Activated CD4-positive, alpha-beta memory T cell treated with anti-CD3 and anti-CD28 coated beads, Interleukin-2, amount 10 ng/mL, durations not matched to agents 7 days and 5 days (primary cell): ENCODE results near the gene EXOC4. TPM values are rescaled to one million over a fixed set of nuclear protein-coding genes. Genes with fewer than 3 reads are reported as not detected.

Experiments
- CTCF ChIA-PET: fragments of 350-600 bp; sonication (Branson Sonifier 250); formaldehyde crosslinking; loops from one replicate; lab custom pipeline; 2021; ENCODE audit warnings: antibody characterized with exemption, inconsistent platforms; lab: Charles Lee
- POLR2A ChIA-PET: fragments of 350-600 bp; sonication (Branson Sonifier 250); formaldehyde crosslinking; loops from one replicate; lab custom pipeline; 2021; ENCODE audit warnings: antibody characterized with exemption; lab: Charles Lee
- DNase-seq: peaks from one replicate; pipeline ENCODE4 v3.0.0-alpha.2; 2020
- H3K27ac Mint-ChIP-seq: one replicate; pipeline ENCODE4 v1.8.0; 2021; ENCODE audit warnings: mild to moderate bottlenecking, mixed read lengths
- H3K27me3 Mint-ChIP-seq: one replicate; pipeline ENCODE4 v1.8.0; 2021; ENCODE audit warnings: mixed read lengths
- H3K36me3 Mint-ChIP-seq: one replicate; pipeline ENCODE4 v1.8.0; 2021; ENCODE audit warnings: low read depth, mixed read lengths
- H3K4me1 Mint-ChIP-seq: one replicate; pipeline ENCODE4 v1.8.0; 2021; ENCODE audit warnings: mixed read lengths
- H3K4me3 Mint-ChIP-seq: one replicate; pipeline ENCODE4 v1.8.0; 2021; ENCODE audit warnings: mild to moderate bottlenecking, mixed read lengths
- H3K9me3 Mint-ChIP-seq: one replicate; pipeline ENCODE4 v1.8.0; 2021; ENCODE audit warnings: mixed read lengths
- total RNA-seq, 2 experiments: library from RNA; stranded (reverse); gene quantifications; one replicate each; pipeline ENCODE4 v1.2.3, GENCODE V29; 2021

EXOC4 gene
- total RNA-seq, 2 experiments from 2014 or later: 70.1 to 71.1 TPM

DNA sequence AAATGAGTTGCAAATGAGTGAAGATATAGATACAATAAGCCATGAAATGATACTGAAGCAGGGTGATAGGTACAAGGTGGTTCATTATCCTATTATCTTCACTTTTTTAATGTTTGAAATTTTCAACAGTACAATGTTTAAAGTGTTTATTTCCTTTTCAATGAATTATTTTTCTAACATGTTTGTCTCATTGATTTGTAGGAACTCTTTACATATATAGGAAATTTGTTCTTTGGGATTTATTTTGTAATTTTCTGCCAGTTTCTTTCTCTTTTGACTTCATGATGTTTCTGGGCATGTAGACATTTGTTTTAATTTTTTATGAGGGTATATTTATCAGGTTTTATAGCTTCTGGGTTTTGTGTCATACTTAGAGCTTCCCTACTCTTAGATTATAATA, 108.9 kb downstream of the EXOC4 start:
- POLR2A ChIA-PET: no interaction called here

DNA sequence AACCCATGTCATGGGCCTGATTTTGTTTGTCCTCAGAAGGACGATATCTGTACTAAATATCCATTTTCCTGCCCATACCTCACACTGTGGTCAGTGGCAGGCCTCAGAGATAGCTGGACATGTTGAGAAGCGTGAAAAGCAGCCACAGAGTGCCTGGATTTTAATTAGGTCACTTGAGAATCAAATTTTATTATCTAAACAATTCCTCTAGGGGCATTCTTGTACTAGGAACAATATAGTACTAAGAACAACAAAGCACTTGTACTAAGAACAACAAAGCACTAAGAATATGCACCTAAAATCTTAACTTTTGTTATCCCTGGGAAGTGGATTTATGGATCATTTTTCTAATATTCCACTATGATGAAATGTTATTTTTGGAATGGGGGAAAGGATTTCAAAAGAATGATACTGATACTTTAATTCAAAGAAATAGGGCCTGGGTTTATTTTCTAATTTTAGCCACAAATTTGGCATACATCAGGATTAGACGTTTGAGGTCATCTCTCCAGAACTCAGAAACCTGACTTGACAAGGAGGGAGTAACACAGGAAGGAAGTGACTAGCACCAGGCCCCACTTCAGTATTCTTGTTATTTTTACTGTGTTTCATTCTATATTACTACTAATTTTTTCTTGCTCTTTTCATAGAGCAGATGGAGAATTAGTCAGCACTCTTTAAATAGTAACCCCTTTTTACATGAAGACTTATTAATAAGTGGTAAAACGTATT, 112.2 kb downstream of the EXOC4 start:
- Mint-ChIP-seq H3K4me3 (no peak overlapping the region), H3K36me3 (peaks cover 9% of the 10 kb centered on the region), H3K27me3 (no peaks in the 10 kb centered on the region)

More for the DNA sequence above, 108.9 kb downstream of the EXOC4 start:
- Mint-ChIP-seq H3K36me3 (peaks cover 10% of the 10 kb centered on the region), H3K4me3 (no peak overlapping the region), H3K27me3 (no peaks in the 10 kb centered on the region), H3K4me1 (peaks cover 10% of the 10 kb centered on the region), H3K27ac (no peak overlapping the region), H3K9me3 (no peaks in the 10 kb centered on the region)
- CTCF ChIA-PET: no interaction called here
- DNase-seq: no peak

DNA sequence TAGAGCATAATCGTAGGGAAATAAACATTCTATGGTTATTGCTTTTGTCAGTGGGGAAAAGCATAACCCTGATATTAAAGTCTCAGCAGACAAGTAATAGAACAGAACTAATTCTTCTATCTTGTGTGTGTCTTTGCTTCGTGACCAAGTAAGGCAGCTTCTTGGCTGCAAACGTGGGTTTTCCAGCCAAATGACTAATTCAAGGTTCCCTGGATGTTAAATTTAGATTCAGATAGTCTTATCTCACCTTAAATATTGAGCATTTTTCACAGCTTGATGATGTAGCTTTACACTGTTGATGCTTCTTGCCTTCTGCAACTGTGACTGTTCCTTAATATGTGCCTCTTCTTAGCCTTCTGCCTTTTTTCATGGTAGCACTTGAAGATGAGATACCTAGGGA, 113.0 kb downstream of the EXOC4 start:
- H3K27me3 Mint-ChIP-seq: no peaks in the 10 kb centered on the region
- ChIA-PET CTCF (no interaction called here), POLR2A (no interaction called here)
- peaks cover 6% of the 10 kb centered on the region for H3K36me3 Mint-ChIP-seq
- H3K4me3 Mint-ChIP-seq: no peak overlapping the region
- peaks cover 10% of the 10 kb centered on the region for H3K4me1 Mint-ChIP-seq
- no peak for DNase-seq
- H3K9me3 Mint-ChIP-seq: no peaks in the 10 kb centered on the region
- no peak overlapping the region for H3K27ac Mint-ChIP-seq

More for the DNA sequence above, 112.2 kb downstream of the EXOC4 start:
- ChIA-PET CTCF (interaction anchor here (0.6 kb wide), 1 partner anchor 109 kb away, joined by 3 read pairs; no protein-coding TSS in a partner anchor), POLR2A (no interaction called here)
- Mint-ChIP-seq H3K4me1 (peaks cover 10% of the 10 kb centered on the region), H3K27ac (no peak overlapping the region), H3K9me3 (no peaks in the 10 kb centered on the region)
- no peak for DNase-seq

DNA sequence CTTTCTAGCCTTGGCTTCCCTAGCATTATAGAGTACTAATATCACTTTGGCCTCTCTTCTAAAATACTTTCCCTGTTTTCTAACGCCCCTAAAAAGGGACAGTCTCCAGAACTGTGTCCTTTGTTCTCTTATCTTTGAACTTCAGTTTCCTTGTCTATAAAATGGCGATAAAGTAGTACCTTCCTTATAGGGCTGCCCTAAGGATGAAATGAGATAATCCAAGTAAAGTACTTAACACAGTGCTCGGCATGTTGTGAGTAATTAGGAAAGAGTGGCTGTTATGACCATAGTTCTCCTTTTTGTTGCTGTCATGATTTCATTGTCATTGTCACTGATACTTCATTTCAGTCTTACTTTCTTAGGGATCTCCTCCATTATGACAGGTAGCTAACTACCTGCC, 114.7 kb downstream of the EXOC4 start:
- POLR2A ChIA-PET: no interaction called here
- Mint-ChIP-seq H3K36me3 (no peaks in the 10 kb centered on the region), H3K27me3 (no peaks in the 10 kb centered on the region), H3K4me3 (no peak overlapping the region), H3K9me3 (no peaks in the 10 kb centered on the region), H3K27ac (no peak overlapping the region), H3K4me1 (peaks cover 10% of the 10 kb centered on the region)
- DNase-seq: no peak
- CTCF ChIA-PET: no interaction called here

DNA sequence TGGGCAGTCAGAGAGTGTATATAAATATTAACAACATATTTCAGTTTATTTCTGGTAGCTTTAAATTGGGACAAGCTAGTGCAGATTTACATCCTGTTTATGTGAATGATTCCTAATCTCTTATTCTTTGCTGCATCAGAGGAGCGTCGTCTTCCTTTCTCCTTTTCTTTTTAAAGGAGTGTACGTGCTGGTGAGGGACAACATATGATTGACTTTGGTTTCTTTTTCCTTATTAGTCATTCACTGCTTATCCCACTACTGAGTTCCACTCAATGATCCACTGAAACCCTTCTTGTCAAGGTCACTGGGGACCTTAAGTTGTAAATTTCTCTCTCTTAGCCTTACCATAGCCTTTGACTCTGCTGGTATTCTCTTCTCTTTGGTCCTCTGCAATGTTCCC, 116.3 kb downstream of the EXOC4 start:
- DNase-seq: no peak
- H3K9me3 Mint-ChIP-seq: no peaks in the 10 kb centered on the region
- H3K4me3 Mint-ChIP-seq: no peak overlapping the region
- H3K36me3 Mint-ChIP-seq: no peaks in the 10 kb centered on the region
- H3K4me1 Mint-ChIP-seq: peaks cover 10% of the 10 kb centered on the region
- no peak overlapping the region for H3K27ac Mint-ChIP-seq
- no peaks in the 10 kb centered on the region for H3K27me3 Mint-ChIP-seq
- POLR2A ChIA-PET: no interaction called here
- CTCF ChIA-PET: no interaction called here

DNA sequence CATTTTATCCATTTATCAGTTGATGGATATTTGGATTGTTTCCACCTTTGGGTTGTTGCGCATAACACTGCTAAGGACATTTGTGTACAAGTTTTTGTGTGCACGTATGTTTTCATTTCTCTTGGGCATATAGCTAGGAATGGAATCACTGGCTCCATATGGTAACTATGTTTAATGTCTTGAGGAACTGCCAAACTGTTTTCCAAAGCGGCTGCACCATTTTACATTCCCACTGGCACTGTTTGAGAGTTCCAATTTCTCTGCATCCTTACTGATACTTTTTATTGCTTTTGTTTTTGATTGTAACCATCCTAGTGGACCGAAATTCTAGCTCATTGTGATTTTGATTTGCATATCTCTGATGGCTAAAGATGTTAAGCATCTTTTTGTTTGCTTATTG, 118.7 kb downstream of the EXOC4 start:
- CTCF ChIA-PET: no interaction called here
- Mint-ChIP-seq H3K9me3 (no peaks in the 10 kb centered on the region), H3K4me1 (no peaks in the 10 kb centered on the region), H3K27ac (no peak overlapping the region), H3K4me3 (no peak overlapping the region), H3K27me3 (no peaks in the 10 kb centered on the region), H3K36me3 (peaks cover 14% of the 10 kb centered on the region)
- no peak for DNase-seq
- POLR2A ChIA-PET: no interaction called here

DNA sequence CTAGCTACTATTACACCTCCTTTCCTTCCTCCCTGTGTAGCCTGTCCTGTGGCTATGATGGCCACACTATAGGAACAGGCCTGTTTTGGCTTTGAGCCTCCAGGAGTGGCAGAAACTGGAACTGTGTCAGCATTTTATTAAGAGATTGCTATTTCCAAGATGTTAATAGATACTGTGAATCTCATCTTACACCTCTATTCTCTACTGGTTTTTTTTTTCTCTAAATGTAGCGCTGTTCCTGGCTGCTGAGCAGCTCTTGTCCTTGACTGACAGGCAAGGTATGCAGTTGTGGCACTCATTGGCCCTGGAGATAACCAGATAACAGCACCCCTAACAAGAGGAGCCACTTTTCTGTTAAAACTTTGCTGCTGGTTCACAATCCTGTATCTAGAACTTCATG, 119.5 kb downstream of the EXOC4 start:
- Mint-ChIP-seq H3K27me3 (no peaks in the 10 kb centered on the region), H3K9me3 (peaks cover under 1% of the 10 kb centered on the region), H3K36me3 (peaks cover 15% of the 10 kb centered on the region), H3K4me3 (no peak overlapping the region), H3K27ac (no peak overlapping the region), H3K4me1 (no peaks in the 10 kb centered on the region)
- CTCF ChIA-PET: no interaction called here
- no peak for DNase-seq
- POLR2A ChIA-PET: no interaction called here

DNA sequence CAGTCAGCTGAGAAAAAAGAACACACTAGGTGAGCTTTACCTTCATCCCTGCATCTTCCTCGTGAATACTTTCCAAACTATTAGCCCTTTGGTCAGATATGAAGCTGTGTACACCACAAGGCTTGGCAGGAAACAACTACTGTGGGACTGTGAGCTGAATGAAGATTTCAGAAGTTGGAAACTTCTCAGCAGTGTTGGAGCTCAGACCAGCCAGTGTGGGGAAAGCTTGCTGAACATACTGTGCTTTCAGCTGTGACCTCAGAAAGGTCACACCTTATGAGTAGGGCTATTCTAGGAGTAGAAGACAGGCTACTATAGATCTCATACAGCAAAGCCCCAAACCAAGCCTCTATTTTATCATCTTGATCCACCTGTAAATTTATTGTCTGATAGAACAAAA, 123.6 kb downstream of the EXOC4 start:
- Mint-ChIP-seq H3K27ac (no peak overlapping the region), H3K27me3 (no peaks in the 10 kb centered on the region), H3K36me3 (peaks cover 21% of the 10 kb centered on the region), H3K9me3 (peaks cover 8% of the 10 kb centered on the region), H3K4me3 (no peak overlapping the region), H3K4me1 (no peaks in the 10 kb centered on the region)
- ChIA-PET POLR2A (no interaction called here), CTCF (no interaction called here)
- DNase-seq: no peak

DNA sequence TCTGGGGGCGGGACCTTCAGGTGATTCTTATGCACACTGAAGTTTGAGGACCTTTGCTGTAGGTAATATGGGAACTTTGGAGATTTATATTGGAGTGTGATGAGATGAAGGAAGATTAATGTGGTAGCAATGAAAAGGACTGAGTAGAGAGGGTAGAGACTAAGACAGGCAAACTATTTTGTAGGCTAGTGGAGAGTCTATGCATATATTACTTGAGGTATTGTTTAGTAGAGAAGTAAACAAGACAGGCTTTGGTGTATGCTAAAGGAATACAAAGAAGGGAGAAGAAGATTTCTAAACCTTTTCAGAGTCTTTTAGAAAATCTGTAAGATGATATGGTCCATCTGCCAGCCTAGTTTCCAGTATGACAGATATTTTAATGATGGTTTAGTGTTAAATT, 129.1 kb downstream of the EXOC4 start:
- H3K27me3 Mint-ChIP-seq: no peaks in the 10 kb centered on the region
- CTCF ChIA-PET: no interaction called here
- no peak overlapping the region for H3K4me3 Mint-ChIP-seq
- H3K36me3 Mint-ChIP-seq: peaks cover 10% of the 10 kb centered on the region
- no peaks in the 10 kb centered on the region for H3K4me1 Mint-ChIP-seq
- H3K27ac Mint-ChIP-seq: no peak overlapping the region
- H3K9me3 Mint-ChIP-seq: peaks cover 8% of the 10 kb centered on the region
- DNase-seq: no peak
- POLR2A ChIA-PET: no interaction called here

DNA sequence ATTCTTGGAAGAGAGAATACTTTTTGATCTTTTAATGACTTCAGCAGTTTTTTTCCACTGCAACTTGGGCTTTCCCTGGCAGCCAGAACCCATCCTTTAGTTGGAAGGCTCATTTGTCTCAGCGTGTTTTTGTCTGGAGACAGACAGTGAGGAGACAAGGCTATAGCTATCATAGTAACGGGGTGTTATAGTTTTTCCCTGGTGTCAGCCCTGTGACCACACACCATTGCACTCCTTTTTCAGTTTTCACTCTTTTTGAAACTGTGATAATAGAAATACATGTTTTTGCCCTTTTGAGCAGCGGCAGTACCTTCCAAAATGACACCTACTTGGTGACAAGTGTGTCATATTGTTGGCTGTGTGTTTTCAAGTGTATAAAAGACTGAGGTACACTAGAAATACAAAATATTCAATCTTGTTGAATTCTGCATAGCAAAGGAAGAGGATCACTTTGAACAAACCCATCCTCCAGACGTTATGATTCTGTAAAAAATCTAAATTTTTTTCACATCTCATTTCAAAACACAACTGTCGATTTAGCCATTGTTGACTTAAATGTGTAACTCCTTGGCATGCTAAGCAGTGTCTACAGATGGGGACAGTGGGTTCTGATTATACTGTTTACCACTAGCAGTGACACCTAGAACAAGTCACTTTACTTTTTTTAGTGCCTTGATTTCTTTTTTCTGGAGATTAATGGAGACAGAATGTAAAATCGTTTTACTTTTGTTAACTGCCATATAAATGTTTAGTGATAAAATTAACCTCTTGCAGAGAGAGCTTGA, 130.1 kb downstream of the EXOC4 start:
- no peaks in the 10 kb centered on the region for H3K27me3 Mint-ChIP-seq
- H3K4me3 Mint-ChIP-seq: no peak overlapping the region
- peaks cover 4% of the 10 kb centered on the region for H3K9me3 Mint-ChIP-seq
- peaks cover 5% of the 10 kb centered on the region for H3K36me3 Mint-ChIP-seq
- no peak for DNase-seq
- ChIA-PET POLR2A (no interaction called here), CTCF (no interaction called here)
- no peak overlapping the region for H3K27ac Mint-ChIP-seq
- no peaks in the 10 kb centered on the region for H3K4me1 Mint-ChIP-seq

DNA sequence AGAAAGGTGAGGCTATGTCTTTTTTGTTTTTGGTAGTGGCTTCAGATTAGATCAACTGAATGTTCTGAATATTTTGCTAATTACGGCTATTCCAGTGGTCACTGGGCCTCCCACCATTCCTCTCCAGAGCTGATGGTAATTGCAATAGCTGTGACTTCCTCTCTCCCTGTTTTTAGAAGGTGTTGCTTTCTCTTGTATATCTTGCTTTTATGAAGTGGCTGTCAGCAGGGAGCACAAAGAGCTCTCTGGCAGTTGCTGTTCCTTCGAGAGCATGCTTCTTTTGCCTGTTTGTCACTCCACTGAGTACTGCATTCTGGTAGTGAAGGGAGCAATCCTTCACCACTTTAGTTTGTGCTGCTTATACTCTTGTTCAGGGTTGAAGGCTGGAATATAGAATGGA, 133.3 kb downstream of the EXOC4 start:
- Mint-ChIP-seq H3K9me3 (no peaks in the 10 kb centered on the region), H3K4me3 (no peak overlapping the region), H3K36me3 (peaks cover 6% of the 10 kb centered on the region), H3K4me1 (no peaks in the 10 kb centered on the region), H3K27me3 (no peaks in the 10 kb centered on the region), H3K27ac (no peak overlapping the region)
- POLR2A ChIA-PET: no interaction called here
- DNase-seq: no peak
- CTCF ChIA-PET: no interaction called here

DNA sequence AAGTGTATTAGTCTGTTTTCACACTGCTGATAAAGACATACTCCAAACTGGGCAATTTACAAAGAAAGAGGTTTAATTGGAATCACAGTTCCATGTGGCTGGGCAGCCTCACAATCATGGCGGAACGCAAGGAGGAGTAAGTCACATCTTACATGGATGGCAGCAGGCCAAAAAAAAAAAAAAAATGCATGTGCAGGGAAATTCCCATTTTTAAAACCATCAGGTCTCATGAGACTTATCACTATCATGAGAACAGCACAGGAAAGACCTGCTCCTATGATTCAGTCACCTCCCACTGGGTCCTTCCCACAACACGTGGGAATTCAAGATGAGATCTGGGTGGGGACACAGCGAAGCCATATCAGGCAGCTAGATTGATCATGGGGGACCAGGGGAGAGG, 136.8 kb downstream of the EXOC4 start:
- no peak for DNase-seq
- ChIA-PET POLR2A (no interaction called here), CTCF (no interaction called here)
- Mint-ChIP-seq H3K9me3 (no peaks in the 10 kb centered on the region), H3K4me3 (no peak overlapping the region), H3K27me3 (no peaks in the 10 kb centered on the region), H3K4me1 (no peaks in the 10 kb centered on the region), H3K27ac (no peak overlapping the region), H3K36me3 (peaks cover 6% of the 10 kb centered on the region)

DNA sequence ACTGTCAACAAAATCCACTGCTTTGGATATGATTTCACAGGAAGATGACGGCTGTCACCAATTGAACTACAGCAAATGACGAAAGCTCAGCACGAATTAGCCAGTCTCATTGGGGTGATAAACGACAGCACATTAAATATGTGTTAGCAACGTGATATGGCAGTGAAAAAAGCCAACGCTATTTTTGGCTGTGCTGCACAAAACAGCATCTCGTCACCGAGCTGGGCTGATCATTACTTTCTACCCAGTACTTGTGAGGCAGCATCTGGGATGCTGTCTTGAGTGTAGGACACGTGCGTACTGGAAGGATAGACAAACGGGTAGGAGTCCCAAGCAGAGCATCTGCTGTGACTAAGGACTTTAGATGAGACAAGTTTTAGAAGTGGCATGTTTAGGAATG, 138.3 kb downstream of the EXOC4 start:
- no peaks in the 10 kb centered on the region for H3K4me1 Mint-ChIP-seq
- no peaks in the 10 kb centered on the region for H3K27me3 Mint-ChIP-seq
- no peak overlapping the region for H3K27ac Mint-ChIP-seq
- CTCF ChIA-PET: no interaction called here
- no peaks in the 10 kb centered on the region for H3K9me3 Mint-ChIP-seq
- no peak overlapping the region for H3K4me3 Mint-ChIP-seq
- POLR2A ChIA-PET: no interaction called here
- no peak for DNase-seq
- peaks cover 3% of the 10 kb centered on the region for H3K36me3 Mint-ChIP-seq

DNA sequence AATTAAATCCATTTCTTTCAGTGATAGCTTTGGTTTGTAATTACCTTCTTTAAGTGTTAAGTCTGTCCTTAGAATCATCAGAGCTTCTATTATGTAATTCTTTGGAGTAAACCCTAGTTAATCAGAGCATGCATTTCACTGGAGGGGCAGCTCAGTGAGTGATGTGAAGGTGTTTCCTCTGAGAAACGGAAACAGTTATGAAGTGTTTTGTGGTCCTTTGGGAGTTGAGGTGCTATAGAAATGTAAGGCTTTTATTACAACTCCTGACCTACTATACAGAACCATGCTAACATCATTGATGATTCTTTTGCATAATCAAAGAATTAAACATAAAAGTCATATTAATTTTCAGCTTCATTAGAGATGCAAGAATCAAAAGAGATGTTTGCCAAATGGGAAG, 141.5 kb downstream of the EXOC4 start:
- ChIA-PET POLR2A (no interaction called here), CTCF (no interaction called here)
- Mint-ChIP-seq H3K27me3 (no peaks in the 10 kb centered on the region), H3K4me1 (no peaks in the 10 kb centered on the region), H3K4me3 (no peak overlapping the region), H3K27ac (no peak overlapping the region), H3K36me3 (no peaks in the 10 kb centered on the region), H3K9me3 (no peaks in the 10 kb centered on the region)
- DNase-seq: no peak
